IPS DF 6.9 (cell line): ENCODE results near the gene PARPBP.

Experiments
- DNase-seq: peaks from one replicate; pipeline ENCODE4 v3.0.0-alpha.2; 2013; ENCODE audit warnings: low read depth, low spot score
- H3K27ac ChIP-seq: one replicate; pipeline ENCODE4 v1.5.1; 2013; ENCODE audit warnings: low read length, control low read depth
- H3K27me3 ChIP-seq: 2 replicates; pipeline ENCODE4 v1.6.1; 2013; ENCODE audit warnings: mild to moderate bottlenecking, low read length; ENCODE audit not compliant: control insufficient read depth, insufficient read depth
- H3K36me3 ChIP-seq: 2 replicates; pipeline ENCODE4 v1.6.1; 2013; ENCODE audit warnings: low read length; ENCODE audit not compliant: control insufficient read depth, insufficient read depth
- H3K4me1 ChIP-seq: 2 replicates; pipeline ENCODE4 v1.6.1; 2013; ENCODE audit warnings: low read length; ENCODE audit not compliant: control insufficient read depth, insufficient read depth
- H3K4me3 ChIP-seq: 2 replicates; pipeline ENCODE4 v1.5.1; 2013; ENCODE audit warnings: mild to moderate bottlenecking, low read length
- H3K9me3 ChIP-seq: 2 replicates; pipeline ENCODE4 v1.6.1; 2013; ENCODE audit warnings: low read length, inconsistent platforms; ENCODE audit not compliant: control insufficient read depth, insufficient read depth
- WGBS: extraction: QIAGEN DNeasy Blood & Tissue Kit; methylation state at CpG from one replicate; pipeline ENCODE4 v1.1.7; 2013; ENCODE audit warnings: mixed read lengths, missing lambda C conversion rate; ENCODE audit not compliant: insufficient read length, insufficient coverage; 5-methylcytosine and 5-hydroxymethylcytosine counted together

Gene PARPBP

DNA sequence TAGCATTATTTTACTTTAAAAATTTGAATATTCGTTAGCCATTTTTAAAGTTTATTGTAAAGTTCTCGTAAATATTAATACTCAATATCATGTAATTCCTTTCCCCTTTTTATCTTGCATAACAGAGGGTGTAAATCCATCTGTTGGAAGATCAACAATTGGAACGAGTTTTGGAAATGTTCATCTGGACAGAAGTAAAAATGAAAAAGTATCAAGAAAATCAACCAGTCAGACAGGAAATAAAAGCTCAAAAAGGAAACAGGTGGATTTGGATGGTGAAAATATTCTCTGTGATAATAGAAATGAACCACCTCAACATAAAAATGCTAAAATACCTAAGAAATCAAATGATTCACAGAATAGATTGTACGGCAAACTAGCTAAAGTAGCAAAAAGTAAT is 75.8 kb downstream of the PARPBP start:
- Histone ChIP-seq H3K27me3 (no peaks in the 10 kb centered on the region), H3K4me1 (no peaks in the 10 kb centered on the region), H3K9me3 (no peaks in the 10 kb centered on the region), H3K36me3 (no peaks in the 10 kb centered on the region), H3K27ac (no peak overlapping the region), H3K4me3 (no peak overlapping the region)
- WGBS: no CpG with 5 or more reads among the region's 4 CpGs
- no peak for DNase-seq

DNA sequence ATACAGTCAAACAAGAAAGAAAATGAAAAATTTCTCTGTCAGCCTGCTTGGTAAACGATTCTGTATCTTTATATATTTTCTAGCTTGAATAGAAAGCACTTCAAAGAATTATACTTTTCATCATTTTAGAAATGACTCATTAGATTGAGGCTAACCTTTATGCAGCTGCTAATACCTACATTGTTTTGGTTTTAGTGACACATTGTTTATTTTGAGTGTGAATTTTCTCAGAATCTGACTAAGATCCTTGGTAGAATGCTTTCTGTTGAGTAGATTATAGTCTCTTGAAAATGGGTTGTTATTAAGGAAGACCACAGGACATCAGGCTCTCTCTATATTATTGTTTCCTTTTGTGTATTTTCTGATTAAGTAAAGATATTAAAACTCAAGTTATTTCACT is 77.8 kb downstream of the PARPBP start, which contains the start of gene PMCH:
Gene PMCH (minus strand): TSS at position 45 of the 400 bp plus-strand sequence. CDS start 63 bp downstream, outside the sequence.
- Histone ChIP-seq H3K27me3 (no peaks in the 10 kb centered on the region), H3K36me3 (no peaks in the 10 kb centered on the region), H3K9me3 (no peaks in the 10 kb centered on the region), H3K4me1 (no peaks in the 10 kb centered on the region), H3K27ac (no peak within 1 kb of the TSS), H3K4me3 (no peak within 1 kb of the TSS)
- WGBS: no CpG with 5 or more reads among the region's 1 CpG
- no peak for DNase-seq

DNA sequence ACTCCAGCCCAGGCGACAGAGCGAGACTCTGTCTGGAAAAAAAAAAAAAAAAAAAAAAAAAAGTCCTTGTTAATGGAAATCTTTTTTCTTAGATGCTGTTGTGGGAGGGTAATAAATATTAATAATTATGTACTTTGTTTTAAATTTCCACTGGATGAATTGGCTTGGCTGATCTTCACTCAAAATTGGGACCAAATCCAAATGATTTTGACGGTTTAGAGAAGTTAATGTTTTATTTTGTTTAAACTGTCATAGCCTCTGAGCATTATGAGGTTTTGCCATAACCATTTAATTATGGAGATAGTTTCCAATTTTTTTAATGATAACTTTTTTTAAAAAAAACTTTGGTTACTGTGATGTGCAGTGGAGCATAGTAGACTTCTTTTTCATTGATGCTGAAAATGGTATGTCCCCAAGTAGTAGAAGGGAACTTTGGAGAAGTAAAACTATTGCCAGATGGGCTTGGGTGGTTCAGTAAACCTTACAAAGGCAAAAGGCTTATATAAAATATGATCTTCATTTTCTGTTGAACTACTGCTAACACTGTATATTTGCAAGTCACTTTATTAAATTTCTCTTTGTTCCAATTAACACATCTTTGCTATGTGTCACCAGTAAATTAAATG is 81.6 kb downstream of the PARPBP start:
- H3K4me1 ChIP-seq: no peaks in the 10 kb centered on the region
- H3K4me3 ChIP-seq: no peak overlapping the region
- no peaks in the 10 kb centered on the region for H3K27me3 ChIP-seq
- DNase-seq: no peak
- no peak overlapping the region for H3K27ac ChIP-seq
- no peaks in the 10 kb centered on the region for H3K9me3 ChIP-seq
- WGBS: no CpG with 5 or more reads among the region's 3 CpGs
- H3K36me3 ChIP-seq: no peaks in the 10 kb centered on the region

DNA sequence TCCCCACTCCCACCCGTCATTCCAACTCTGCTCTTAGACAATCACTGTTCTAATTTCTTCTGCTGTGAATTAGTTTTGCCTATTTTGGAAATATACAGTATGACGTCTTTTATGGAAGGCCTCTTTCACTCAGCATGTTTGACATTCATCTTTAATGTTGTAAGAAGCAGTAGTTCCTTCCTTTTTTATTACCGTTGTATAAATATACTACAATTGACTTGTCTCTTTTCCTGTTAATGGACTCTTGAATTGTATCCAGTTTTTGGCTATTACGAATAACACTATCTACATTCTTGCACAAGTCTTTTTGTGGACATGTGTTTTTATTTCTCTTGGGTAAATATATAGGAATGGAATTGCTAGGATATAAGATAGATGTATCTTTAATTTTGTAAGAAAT is 82.6 kb downstream of the PARPBP start:
- WGBS: no CpG with 5 or more reads among the region's 4 CpGs
- no peak for DNase-seq
- no peaks in the 10 kb centered on the region for H3K27me3 ChIP-seq
- H3K36me3 ChIP-seq: no peaks in the 10 kb centered on the region
- no peak overlapping the region for H3K4me3 ChIP-seq
- no peak overlapping the region for H3K27ac ChIP-seq
- 0 out of 2 replicates have a peak, but pooled peaks cover 1% of the 10 kb centered on the region for H3K9me3 ChIP-seq
- H3K4me1 ChIP-seq: no peaks in the 10 kb centered on the region

DNA sequence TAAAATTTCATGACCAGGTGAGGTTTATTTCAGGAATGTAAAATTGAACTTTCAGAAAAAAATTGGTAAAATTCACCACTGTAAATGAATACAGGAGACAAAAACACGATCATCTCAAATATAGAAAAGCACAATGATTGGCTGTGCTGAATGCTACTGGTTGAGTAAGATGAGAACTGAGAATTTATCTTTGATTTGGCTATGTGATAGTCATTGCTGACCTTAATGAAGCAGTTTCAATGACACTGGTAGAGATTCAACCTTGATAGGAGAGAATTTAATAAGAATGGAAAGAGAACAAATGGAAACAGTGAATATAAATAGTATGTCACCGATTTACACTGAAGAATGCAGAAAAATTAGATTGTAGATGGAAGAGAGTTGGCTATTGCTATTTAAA is 84.0 kb downstream of the PARPBP start:
- DNase-seq: no peak
- Histone ChIP-seq H3K27me3 (no peaks in the 10 kb centered on the region), H3K4me3 (no peak overlapping the region), H3K36me3 (no peaks in the 10 kb centered on the region), H3K4me1 (no peaks in the 10 kb centered on the region), H3K27ac (no peak overlapping the region), H3K9me3 (0 out of 2 replicates have a peak, but pooled peaks cover 1% of the 10 kb centered on the region)
- WGBS: 100% methylated on average over 1 of the region's 2 CpGs

DNA sequence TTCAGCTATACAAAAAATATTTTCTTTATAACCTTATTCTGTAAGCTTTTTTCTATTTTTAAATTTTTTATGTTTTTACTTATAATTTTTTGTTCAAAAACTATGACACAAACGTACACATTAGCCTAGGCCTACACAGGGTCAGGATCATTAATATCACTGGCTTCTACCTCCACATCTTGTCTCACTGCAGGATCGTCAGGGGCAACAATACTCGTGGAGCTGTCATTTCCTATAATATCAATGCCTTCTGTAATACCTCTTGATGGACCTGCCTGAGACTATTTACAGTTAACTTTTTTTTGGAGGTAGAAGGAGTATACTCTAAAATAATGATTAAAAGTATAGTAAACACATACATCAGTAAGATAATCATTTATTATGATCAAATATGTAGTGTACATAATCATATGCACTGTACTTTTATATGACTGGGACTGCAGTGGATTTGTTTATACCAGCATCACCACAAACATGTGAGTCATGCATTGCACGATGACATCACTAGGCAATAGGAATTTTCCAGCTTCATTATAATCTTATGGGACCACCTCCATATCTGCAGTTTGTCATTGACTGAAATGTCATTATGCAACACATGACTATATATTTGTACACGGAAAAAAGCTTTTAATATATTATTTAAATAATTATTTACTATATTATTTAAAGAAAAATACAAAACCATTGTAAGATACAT is 96.2 kb downstream of the PARPBP start:
- no peak for DNase-seq
- no CpG with 5 or more reads among the region's 5 CpGs for WGBS

DNA sequence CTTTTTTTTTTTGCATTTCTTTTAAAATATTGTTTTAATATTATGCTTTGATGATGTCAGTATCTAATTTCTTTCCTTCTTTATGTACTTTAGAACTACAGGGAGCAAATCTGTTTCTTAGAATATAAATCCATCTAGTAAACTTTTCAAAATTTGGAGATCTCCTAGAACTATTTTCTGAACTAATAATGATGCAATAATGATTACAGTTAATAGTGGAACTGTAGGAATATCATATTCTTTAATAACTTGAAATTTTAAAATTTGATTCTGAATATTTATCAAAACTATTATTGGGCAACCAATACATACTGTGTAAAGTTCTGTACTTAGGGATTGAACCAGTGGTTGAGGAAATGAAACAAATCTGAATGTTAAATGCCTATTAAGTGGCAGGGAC is 100.8 kb downstream of the PARPBP start:
- Histone ChIP-seq H3K9me3 (no peaks in the 10 kb centered on the region), H3K27me3 (no peaks in the 10 kb centered on the region), H3K4me1 (no peaks in the 10 kb centered on the region), H3K36me3 (no peaks in the 10 kb centered on the region), H3K27ac (no peak overlapping the region), H3K4me3 (no peak overlapping the region)
- DNase-seq: no peak

More for the DNA sequence above, 96.2 kb downstream of the PARPBP start:
- H3K27me3 ChIP-seq: no peaks in the 10 kb centered on the region
- no peaks in the 10 kb centered on the region for H3K9me3 ChIP-seq
- H3K27ac ChIP-seq: no peak overlapping the region
- no peaks in the 10 kb centered on the region for H3K36me3 ChIP-seq
- no peak overlapping the region for H3K4me3 ChIP-seq
- no peaks in the 10 kb centered on the region for H3K4me1 ChIP-seq

DNA sequence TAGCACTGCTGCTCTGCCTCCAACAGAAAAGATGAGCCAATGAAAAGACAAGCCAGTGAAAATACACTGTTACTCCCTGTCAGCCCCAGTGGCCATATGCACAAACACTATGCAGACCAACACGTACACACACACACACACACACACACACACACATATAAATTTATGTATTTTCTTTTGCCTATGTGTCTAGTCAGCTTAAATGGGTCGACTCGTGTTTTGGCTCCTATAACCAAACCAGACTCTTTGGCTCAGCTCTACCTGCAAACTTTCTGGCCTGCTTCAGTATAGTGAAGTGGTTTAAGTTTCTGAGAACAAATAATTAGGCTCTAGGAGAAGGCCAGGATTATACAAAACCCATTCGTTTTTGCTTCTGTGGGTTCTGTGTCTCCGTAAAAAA is 108.0 kb downstream of the PARPBP start:
- Histone ChIP-seq H3K36me3 (no peaks in the 10 kb centered on the region), H3K4me3 (no peak overlapping the region), H3K27ac (no peak overlapping the region), H3K27me3 (no peaks in the 10 kb centered on the region), H3K9me3 (no peaks in the 10 kb centered on the region), H3K4me1 (no peaks in the 10 kb centered on the region)
- no peak for DNase-seq
- WGBS: no CpG with 5 or more reads among the region's 5 CpGs

DNA sequence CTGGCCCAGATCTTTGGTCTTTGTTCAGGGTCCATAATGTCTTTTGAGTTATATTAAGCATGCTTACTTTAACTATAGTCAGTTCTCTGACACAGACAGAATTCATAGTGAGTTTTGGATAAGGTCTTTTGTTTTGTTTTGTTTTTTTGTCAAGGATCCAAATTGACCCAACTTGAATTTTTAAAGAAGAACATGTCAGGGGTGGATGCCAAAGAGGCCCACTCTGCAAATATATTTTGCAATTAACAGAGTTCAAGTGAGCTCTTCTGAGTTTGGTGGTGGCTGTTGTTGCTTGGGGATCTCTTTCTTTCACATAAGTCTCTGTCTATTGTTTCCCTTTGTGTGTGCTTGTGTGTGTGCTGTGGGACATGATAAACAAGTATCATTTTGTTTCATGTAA is 112.1 kb downstream of the PARPBP start:
- no peak for DNase-seq
- no peak overlapping the region for H3K4me3 ChIP-seq
- no peaks in the 10 kb centered on the region for H3K9me3 ChIP-seq
- H3K27me3 ChIP-seq: no peaks in the 10 kb centered on the region
- no peaks in the 10 kb centered on the region for H3K4me1 ChIP-seq
- no peak overlapping the region for H3K27ac ChIP-seq
- no peaks in the 10 kb centered on the region for H3K36me3 ChIP-seq

DNA sequence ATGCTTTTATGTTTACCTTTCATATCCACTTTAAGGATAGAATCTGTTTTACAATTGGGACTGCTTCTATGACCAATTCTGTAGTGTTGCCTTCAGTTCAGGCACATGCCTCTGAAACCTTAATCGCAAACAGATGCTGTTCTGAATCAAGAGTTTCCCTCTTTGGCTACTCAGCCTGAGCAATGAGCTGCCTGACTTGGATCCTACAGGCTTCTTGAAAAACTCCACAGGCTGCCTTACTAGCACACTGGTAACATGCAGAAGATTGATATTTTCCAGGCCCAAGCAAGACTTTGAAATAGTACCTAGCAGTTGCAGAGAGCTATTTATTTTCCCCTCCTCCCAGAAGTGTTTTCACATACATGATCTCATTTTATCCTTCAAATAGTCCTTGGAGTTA is 112.5 kb downstream of the PARPBP start:
- H3K9me3 ChIP-seq: no peaks in the 10 kb centered on the region
- no peak overlapping the region for H3K27ac ChIP-seq
- H3K27me3 ChIP-seq: no peaks in the 10 kb centered on the region
- no peaks in the 10 kb centered on the region for H3K4me1 ChIP-seq
- no CpG with 5 or more reads among the region's 1 CpG for WGBS
- no peaks in the 10 kb centered on the region for H3K36me3 ChIP-seq
- no peak for DNase-seq
- no peak overlapping the region for H3K4me3 ChIP-seq

DNA sequence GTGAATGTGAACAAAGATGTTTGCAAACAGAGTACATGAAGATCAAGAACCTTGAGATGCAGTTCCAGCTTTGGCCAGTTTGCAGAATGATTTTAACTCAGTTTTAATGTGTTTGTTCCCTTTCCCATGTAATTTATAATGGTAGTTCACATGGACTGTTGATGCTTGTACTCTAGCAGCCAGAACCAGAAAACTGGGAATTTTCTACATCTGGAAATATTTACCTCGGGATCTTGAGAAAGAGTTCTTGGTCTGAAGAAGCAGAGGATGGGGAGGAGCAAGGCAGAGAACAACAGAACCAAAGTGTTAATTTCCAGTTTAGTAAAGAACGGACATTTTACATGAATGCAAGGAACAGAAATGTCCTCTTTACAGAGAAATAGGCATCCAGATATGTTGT is 114.6 kb downstream of the PARPBP start:
- H3K27me3 ChIP-seq: no peaks in the 10 kb centered on the region
- WGBS: no CpG with 5 or more reads among the region's 2 CpGs
- no peaks in the 10 kb centered on the region for H3K4me1 ChIP-seq
- no peaks in the 10 kb centered on the region for H3K9me3 ChIP-seq
- no peak overlapping the region for H3K27ac ChIP-seq
- DNase-seq: no peak
- no peak overlapping the region for H3K4me3 ChIP-seq
- no peaks in the 10 kb centered on the region for H3K36me3 ChIP-seq
